ENCODE data around the gene LGSN.

- TF ChIP-seq CTCF (IDR thresholded peaks at IDR 0.05; ENCODE audit: low read depth, low read length, poor library complexity, severe bottlenecking) (no peak), EZH2phosphoT487 (IDR thresholded peaks at IDR 0.05; ENCODE audit: borderline replicate concordance, low read length) (no peak)
Measured at GRCh38 chr6:63245420-63245819, 74.4 kb downstream of the LGSN start.
